Limb (tissue), 2 donors: ENCODE data around the gene IPO9.
"Not testable (repeated sequence)": the region's sequence is repeated elsewhere in the genome, so short reads cannot be mapped to it uniquely, and the experiment has no call there.

Experiments used
- DNase-seq, 2 donors: peaks; one replicate each; pipeline ENCODE4 v3.0.0-alpha.2; 2016; ENCODE audit errors: extremely low spot score in 2 of 2

The IPO9 gene

GRCh38 chr1:201888282-201889089 is 59.5 kb downstream of the IPO9 start, which contains the start of gene SHISA4:
SHISA4 (plus strand) TSS chr1:201888898; CDS start chr1:201888995, 97 bp downstream.
- peak; percentile 40 to 75 for DNase-seq

DNA sequence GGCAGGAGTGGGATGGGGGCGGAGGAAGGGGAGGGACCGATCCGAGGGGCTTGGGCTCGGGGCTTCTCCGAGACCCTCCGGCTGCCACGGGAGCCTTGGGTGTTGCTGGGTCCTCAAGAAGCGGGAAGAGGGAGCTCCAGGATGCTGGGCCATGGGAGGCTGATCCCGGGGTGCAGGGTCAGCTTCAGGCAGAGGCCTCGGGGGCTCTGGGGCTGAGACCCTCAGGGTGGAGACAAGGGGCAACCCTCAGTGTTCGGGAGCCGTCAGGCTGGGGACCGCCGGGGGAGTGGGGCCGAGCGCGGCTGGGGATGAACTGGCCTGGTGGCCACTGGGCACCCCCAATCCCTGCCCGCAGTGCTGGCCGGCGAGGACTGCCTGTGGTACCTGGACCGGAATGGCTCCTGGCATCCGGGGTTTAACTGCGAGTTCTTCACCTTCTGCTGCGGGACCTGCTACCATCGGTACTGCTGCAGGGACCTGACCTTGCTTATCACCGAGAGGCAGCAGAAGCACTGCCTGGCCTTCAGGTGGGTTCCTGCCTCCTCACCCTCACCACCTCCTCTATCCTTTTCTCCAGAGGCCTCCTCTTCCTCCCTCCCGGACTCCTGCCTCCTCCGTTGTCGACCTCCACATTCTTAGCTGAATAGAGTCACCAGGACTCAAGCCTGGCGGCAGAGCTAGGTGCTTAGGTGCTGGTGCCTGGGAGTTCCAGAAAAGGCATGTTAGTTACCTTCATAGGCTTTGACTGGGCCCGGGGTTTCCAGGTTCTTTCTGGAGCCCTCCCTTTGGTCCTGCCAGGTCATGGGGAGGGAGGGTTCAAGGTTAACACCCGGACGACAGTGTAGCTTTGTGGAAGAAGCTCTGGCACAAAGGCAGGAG is 60.4 kb downstream of the IPO9 start:
- DNase-seq = no peak

DNA sequence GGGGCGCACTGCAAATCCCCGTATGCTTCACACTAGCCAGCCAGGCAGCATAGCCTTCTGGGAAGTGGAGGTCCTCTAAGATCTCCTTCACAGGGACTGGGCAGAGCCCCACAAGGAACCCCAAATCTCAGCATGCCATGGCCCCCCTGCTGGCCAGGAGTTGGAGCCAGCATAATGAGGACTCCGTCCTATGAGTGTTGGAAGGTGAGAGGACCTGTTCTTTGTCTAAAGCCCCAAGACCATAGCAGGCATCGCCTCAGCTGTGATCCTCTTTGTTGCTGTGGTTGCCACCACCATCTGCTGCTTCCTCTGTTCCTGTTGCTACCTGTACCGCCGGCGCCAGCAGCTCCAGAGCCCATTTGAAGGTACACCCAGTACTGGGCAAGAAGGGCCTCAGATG is 61.3 kb downstream of the IPO9 start:
- no peak for DNase-seq

- no peak for DNase-seq
These were observed 62.0 kb downstream of the IPO9 start for GRCh38 chr1:201890806-201891450.

- DNase-seq = no peak
These were observed 62.6 kb downstream of the IPO9 start for GRCh38 chr1:201891451-201892045.

DNA sequence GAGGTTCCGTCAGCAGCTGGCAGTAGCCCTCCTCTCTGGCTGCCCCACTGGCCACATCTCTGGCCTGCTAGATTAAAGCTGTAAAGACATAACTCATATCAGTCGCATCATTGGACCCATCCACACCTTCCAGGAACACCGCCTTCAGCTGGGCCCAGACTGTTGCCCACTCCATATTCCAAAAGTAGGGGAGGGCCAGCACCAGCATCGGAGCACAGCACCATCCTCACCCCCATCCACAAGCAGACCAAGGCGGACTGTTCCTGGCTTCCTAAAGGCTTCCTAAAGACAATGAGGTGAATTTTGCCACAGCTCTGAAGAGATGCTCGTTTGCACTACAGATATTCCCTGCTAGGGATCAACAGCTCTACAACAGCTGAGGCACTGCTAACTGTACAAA is 63.3 kb downstream of the IPO9 start:
- no peak for DNase-seq

GRCh38 chr1:201893431-201893830 is 64.5 kb downstream of the IPO9 start:
- DNase-seq = no peak

- DNase-seq = no peak
These were observed 65.6 kb downstream of the IPO9 start for GRCh38 chr1:201894343-201895119.

- DNase-seq = no peak
These were observed 66.2 kb downstream of the IPO9 start for GRCh38 chr1:201895120-201895665.

GRCh38 chr1:201895913-201896807 is 67.2 kb downstream of the IPO9 start:
- peak; percentile 83 to 92 for DNase-seq

GRCh38 chr1:201896951-201897391 is 68.0 kb downstream of the IPO9 start:
- DNase-seq = no peak

DNA sequence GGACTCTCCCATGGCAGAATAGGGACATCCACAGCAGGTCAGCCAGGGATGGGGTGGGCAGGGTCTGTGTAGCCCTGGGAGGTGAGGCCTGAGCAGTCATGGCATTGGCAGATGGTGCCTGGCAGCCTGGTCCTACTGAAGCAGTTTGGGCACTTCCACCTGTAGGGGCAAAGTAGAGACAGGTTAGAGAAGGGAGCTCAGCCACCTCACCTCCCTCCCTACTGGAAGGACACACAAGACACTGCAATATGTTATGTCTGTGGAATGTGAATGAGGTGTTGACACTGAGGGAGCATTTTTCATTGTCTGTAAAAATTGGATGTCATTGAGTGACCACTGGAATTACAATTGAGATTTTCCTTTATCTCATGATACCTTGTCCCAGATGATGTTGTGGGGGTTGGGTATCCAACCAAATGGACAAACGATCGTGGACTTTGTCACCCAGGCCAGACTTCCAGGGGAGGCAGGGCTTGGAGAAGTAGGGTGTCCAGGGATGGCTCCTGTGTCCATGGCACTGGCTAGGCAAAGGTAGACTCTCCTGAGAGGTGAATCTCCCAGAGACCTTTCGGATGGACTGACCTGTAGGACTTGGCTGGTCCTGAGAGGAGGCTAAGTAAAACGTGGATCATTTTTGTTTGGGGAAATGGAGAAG is 69.4 kb downstream of the IPO9 start:
- DNase-seq = no peak

DNA sequence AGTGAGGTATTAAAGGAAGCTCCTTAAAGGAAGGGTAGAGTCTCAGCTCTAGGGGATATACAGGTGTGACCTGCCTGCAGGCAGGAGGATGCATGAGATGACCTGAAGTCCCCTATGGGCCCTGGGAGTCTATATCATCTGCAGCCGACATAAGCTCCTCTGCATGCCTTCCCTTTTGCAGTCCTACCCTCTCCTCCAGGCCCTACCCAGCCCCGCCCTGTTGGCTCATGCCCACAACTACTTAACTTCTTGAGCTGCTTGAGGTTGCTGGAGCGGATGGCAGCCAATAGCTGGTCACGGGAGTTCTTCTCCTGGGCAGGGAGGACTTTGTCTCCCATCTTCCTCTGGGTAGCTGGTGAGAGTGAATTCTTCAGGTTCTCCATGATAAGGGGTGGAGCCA is 70.0 kb downstream of the IPO9 start:
- no peak for DNase-seq

DNA sequence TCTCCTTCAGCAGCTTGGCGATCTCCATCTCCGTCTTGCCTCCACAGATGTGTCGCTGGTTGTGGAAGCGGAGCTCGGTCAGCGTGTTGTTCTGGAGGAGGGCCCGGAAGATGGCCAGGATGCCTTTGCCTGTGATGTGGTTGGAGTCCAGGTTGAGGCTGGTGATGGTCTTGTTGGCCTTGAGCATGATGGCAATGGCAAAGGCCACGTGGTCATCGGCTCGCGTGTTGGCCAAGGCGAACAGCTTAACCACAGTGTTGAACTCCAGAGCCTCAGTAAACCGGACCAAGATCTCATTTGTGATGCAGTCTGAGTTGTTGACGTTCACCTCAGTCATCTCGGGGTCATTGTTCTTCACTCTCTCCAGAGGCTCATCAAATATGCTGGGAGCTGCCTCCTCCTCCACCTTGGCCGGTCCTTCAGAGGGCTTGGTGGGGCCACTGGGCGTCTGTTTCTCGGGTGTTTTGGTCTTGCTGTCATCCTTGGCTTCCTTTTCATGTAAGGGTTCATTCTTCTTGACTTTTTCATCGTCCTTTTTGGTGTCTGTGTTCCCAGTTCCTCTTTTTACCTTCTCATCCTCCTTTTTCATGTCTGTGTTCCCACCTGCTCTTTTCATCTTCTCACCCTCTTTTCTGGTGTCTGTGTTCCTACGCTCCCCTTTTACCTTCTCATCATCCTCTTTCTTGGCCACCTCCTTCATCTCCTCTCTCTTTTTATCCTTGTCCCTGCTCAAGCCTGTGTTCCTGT is 70.9 kb downstream of the IPO9 start:
- DNase-seq = no peak

DNA sequence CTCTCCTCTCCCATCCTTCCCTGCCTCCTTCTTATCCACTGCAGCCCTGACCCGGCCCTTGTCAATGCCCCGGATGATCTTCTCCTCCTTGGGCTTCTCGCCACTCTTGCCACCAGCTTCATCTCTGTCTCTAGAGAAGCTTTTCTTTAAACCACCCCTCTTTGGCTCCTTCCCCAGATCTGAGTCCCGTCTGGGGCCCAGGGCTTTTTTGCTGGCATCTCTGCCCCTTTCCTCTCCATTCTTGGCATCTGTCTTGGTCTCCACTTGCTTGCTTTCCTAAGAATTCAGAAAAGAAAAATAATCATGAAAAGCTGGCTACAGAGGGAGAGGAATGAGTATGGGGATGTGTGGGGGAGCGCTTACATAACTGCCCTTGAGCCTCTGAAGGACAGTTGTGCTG is 71.5 kb downstream of the IPO9 start:
- DNase-seq = no peak

GRCh38 chr1:201901036-201901435 is 72.1 kb downstream of the IPO9 start:
- not testable (repeated sequence) for DNase-seq

GRCh38 chr1:201902198-201902597 is 73.2 kb downstream of the IPO9 start:
- DNase-seq = no peak

DNA sequence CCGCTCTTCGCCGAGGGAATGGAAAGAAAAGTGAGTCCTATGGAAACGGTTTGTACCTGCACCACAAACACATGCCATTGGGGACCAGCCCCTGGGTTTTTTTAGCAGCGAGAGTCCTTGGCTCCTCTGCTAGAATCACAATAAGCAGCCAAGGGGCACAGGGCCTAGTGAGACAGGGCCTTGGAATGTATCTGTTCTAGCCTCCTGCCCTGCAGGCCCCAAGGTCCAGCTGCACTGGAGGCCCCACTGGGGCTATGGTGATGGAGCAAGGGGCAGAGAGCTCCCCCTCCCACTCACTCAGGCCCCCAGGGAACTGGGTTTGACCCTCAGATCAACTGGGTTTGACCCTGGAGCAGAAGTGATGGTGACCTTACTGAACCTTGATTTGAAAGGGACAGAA is 74.2 kb downstream of the IPO9 start:
- DNase-seq = no peak
